Sigmoid colon (tissue), 7 donors: ENCODE measurements around the gene ITGA11. TPM values are rescaled to one million over a fixed set of nuclear protein-coding genes. Genes with fewer than 3 reads are reported as not detected.

Experiments used
- DNase-seq: peaks from one replicate; pipeline ENCODE4 v3.0.0-alpha.2; 2019
- H3K27ac ChIP-seq, 4 donors: fragments of 200-600 bp; sonication (generic); one replicate each; pipeline ENCODE4 v1.5.1; 2016 to 2019; ENCODE audit warnings: mild to moderate bottlenecking in 1 of 4
- H3K27me3 ChIP-seq, 3 donors: fragments of 200-600 bp; sonication (generic); one replicate each; pipeline ENCODE4 v1.5.1; 2019; ENCODE audit warnings: mild to moderate bottlenecking in 1 of 3
- H3K36me3 ChIP-seq, 4 donors: fragments of 200-600 bp; sonication (generic); one replicate each; pipeline ENCODE4 v1.5.1; 2016 to 2019
- H3K4me1 ChIP-seq, 4 donors: fragments of 200-600 bp; sonication (generic); one replicate each; pipeline ENCODE4 v1.5.1; 2017 to 2019
- H3K4me3 ChIP-seq, 4 donors: fragments of 200-600 bp; sonication (generic); one replicate each; pipeline ENCODE4 v1.5.1; 2017 to 2019; ENCODE audit warnings: mild to moderate bottlenecking in 2 of 4, moderate library complexity in 1 of 4
- H3K9me3 ChIP-seq, 4 donors: fragments of 200-600 bp in 3 of 4; sonication (generic) in 3 of 4; one replicate each; pipeline versions ENCODE4 v1.5.1 to v1.6.1; 2013 to 2019
- CTCF ChIP-seq, 4 experiments: fragments of 450-650 bp in 3 of 4; fragments of 200-600 bp in 1 of 4; IDR thresholded peaks; one replicate each; pipeline ENCODE4 v1.5.1; 2016 to 2019; ENCODE audit warnings: antibody characterized with exemption in 4 of 4, mild to moderate bottlenecking in 3 of 4, moderate library complexity in 2 of 4
- EP300 ChIP-seq, 4 donors: sonication (generic); formaldehyde crosslinking; IDR thresholded peaks; one replicate each; pipeline ENCODE4 v1.6.1; 2017; ENCODE audit warnings: antibody characterized with exemption in 4 of 4
- POLR2A ChIP-seq, 2 donors: fragments of 450-650 bp; IDR thresholded peaks; one replicate each; pipeline ENCODE4 v1.6.1; 2016; ENCODE audit warnings: antibody characterized with exemption in 2 of 2, mild to moderate bottlenecking in 2 of 2, moderate library complexity in 2 of 2
- POLR2AphosphoS5 ChIP-seq, 4 donors: sonication (generic); formaldehyde crosslinking; IDR thresholded peaks; one replicate each; pipeline ENCODE4 v1.6.1; 2017; ENCODE audit warnings: antibody characterized with exemption in 4 of 4
- WGBS, 2 donors: extraction: QIAGEN DNeasy Blood & Tissue Kit; methylation state at CpG; one replicate each; pipeline ENCODE4 v1.1.7; 2013; 5-methylcytosine and 5-hydroxymethylcytosine counted together
- intact Hi-C: fragments of 100-400 bp; cut with DNase I; formaldehyde crosslinking; loops from one replicate; pipeline ENCODE4 v1.15.1; 2023
- polyA plus RNA-seq, 3 donors: library from polyadenylated mRNA; stranded (reverse); fragments of 200-250 nt; gene quantifications; one replicate each; pipeline ENCODE4 v1.2.3, GENCODE V29; 2013
- total RNA-seq, 4 donors: library from RNA; depleted of rRNA; stranded (reverse); fragments of >200 nt; gene quantifications; one replicate each; pipeline ENCODE4 v1.1.0, GENCODE V29; 2016
- donor health status: healthy with polysubstance abuse.
- donor health status: Bipolar disorder and iron deficiency.
- donor health status: healthy.

The ITGA11 gene
- total and polyA plus RNA-seq, 7 donors, result 0.71 to 6.1 (median 1.2) TPM

GRCh38 chr15:68304589-68305337 is 127.2 kb downstream of the ITGA11 start:
- no peak overlapping the region for H3K27ac ChIP-seq
- peaks cover 0 to 10% (median 7%) of the 10 kb centered on the region in 4 donors for H3K4me1 ChIP-seq
- H3K9me3 ChIP-seq, result no peaks in the 10 kb centered on the region
- TF ChIP-seq POLR2A (IDR thresholded peaks at IDR 0.05), result no peak
- 75 to 84% methylated on average over 15 of the region's 15 CpGs for WGBS, 2 donors
- H3K27me3 ChIP-seq, result no peaks in the 10 kb centered on the region
- H3K36me3 ChIP-seq, result no peaks in the 10 kb centered on the region
- no peak overlapping the region for H3K4me3 ChIP-seq
- intact Hi-C loops, result loop anchor here (5.0 to 10.0 kb wide), 2 partner anchors 248 to 370 kb away; no protein-coding TSS in a partner anchor
- DNase-seq, result no peak

GRCh38 chr15:68303560-68304436 is 128.2 kb downstream of the ITGA11 start:
- H3K36me3 ChIP-seq, result no peaks in the 10 kb centered on the region
- H3K4me3 ChIP-seq, result no peak overlapping the region
- H3K4me1 ChIP-seq, result peaks cover 0 to 19% (median 15%) of the 10 kb centered on the region in 4 donors
- 81 to 84% methylated on average over 15 of the region's 15 CpGs for WGBS, 2 donors
- TF ChIP-seq POLR2AphosphoS5 (IDR thresholded peaks at IDR 0.05) (no peak), POLR2A (IDR thresholded peaks at IDR 0.05) (no peak), EP300 (IDR thresholded peaks at IDR 0.05) (no peak), CTCF (IDR thresholded peaks at IDR 0.05) (no peak)
- H3K27ac ChIP-seq, result no peak overlapping the region
- DNase-seq, result no peak
- no peaks in the 10 kb centered on the region for H3K9me3 ChIP-seq
- H3K27me3 ChIP-seq, result no peaks in the 10 kb centered on the region
- intact Hi-C loops, result loop anchor here (10.0 kb wide), 1 partner anchor 371 kb away; no protein-coding TSS in a partner anchor

GRCh38 chr15:68303134-68303533 is 128.8 kb downstream of the ITGA11 start:
- Histone ChIP-seq H3K4me3 (no peak overlapping the region), H3K27ac (no peak overlapping the region), H3K27me3 (no peaks in the 10 kb centered on the region), H3K4me1 (peaks cover 0 to 25% (median 17%) of the 10 kb centered on the region in 4 donors), H3K36me3 (peaks cover 0 to 1% (median 0%) of the 10 kb centered on the region in 4 donors), H3K9me3 (no peaks in the 10 kb centered on the region)
- DNase-seq, result no peak
- intact Hi-C loops, result loop anchor here (10.0 kb wide), 1 partner anchor 372 kb away; no protein-coding TSS in a partner anchor
- TF ChIP-seq EP300 (IDR thresholded peaks at IDR 0.05) (no peak), POLR2A (IDR thresholded peaks at IDR 0.05) (no peak), POLR2AphosphoS5 (IDR thresholded peaks at IDR 0.05) (no peak), CTCF (IDR thresholded peaks at IDR 0.05) (no peak)
- 69 to 89% methylated on average over 2 of the region's 2 CpGs for WGBS, 2 donors

- Histone ChIP-seq H3K36me3 (peaks cover 0 to 5% (median 0%) of the 10 kb centered on the region in 4 donors), H3K4me1 (peaks cover 0 to 26% (median 17%) of the 10 kb centered on the region in 4 donors), H3K27ac (no peak overlapping the region), H3K4me3 (no peak overlapping the region), H3K27me3 (no peaks in the 10 kb centered on the region), H3K9me3 (no peaks in the 10 kb centered on the region)
- intact Hi-C loops, result loop anchor here (10.0 kb wide), 1 partner anchor 372 kb away; no protein-coding TSS in a partner anchor
- DNase-seq, result no peak
- no peak for TF ChIP-seq EP300 (IDR thresholded peaks at IDR 0.05)
- 93 to 97% methylated on average over 6 of the region's 6 CpGs for WGBS, 2 donors
Observed at GRCh38 chr15:68302729-68303128, 129.2 kb downstream of the ITGA11 start.

GRCh38 chr15:68301301-68301700 is 130.7 kb downstream of the ITGA11 start:
- DNase-seq, result no peak
- Histone ChIP-seq H3K4me1 (peaks cover 0 to 23% (median 17%) of the 10 kb centered on the region in 4 donors), H3K9me3 (no peaks in the 10 kb centered on the region), H3K4me3 (no peak overlapping the region), H3K27me3 (no peaks in the 10 kb centered on the region), H3K36me3 (peaks cover 0 to 14% (median 0%) of the 10 kb centered on the region in 4 donors), H3K27ac (no peak overlapping the region)
- intact Hi-C loops, result loop anchor here (10.0 kb wide), 1 partner anchor 374 kb away; no protein-coding TSS in a partner anchor
- no peak for TF ChIP-seq POLR2A (IDR thresholded peaks at IDR 0.05)
- TF ChIP-seq CTCF (IDR thresholded peaks at IDR 0.05), result no peak
- TF ChIP-seq EP300 (IDR thresholded peaks at IDR 0.05), result no peak
- no peak for TF ChIP-seq POLR2AphosphoS5 (IDR thresholded peaks at IDR 0.05)
- WGBS, 2 donors, result 94 to 96% methylated on average over 8 of the region's 8 CpGs
